CD4-positive, alpha-beta T cell (primary cell): ENCODE results near the gene ZC3HAV1L. TPM values are rescaled to one million over a fixed set of nuclear protein-coding genes. Genes with fewer than 3 reads are reported as not detected.

Experiments
- ATAC-seq: fragments of 200-7000 bp; cut with Tn5 transposase; one replicate; pipeline ENCODE4 v1.10.0; 2022; ENCODE audit warnings: mild to moderate bottlenecking; ENCODE audit not compliant: poor library complexity
- CTCF ChIA-PET: fragments of 350-600 bp; sonication (Branson Sonifier 250); formaldehyde crosslinking; loops from one replicate; lab custom pipeline; 2021; ENCODE audit warnings: antibody characterized with exemption, inconsistent platforms; lab: Charles Lee
- POLR2A ChIA-PET: fragments of 350-600 bp; sonication (Branson Sonifier 250); formaldehyde crosslinking; loops from one replicate; lab custom pipeline; 2021; ENCODE audit warnings: antibody characterized with exemption, inconsistent platforms; lab: Charles Lee
- DNase-seq, 14 experiments: peaks; one replicate each; pipeline ENCODE4 v3.0.0-alpha.2; 2013 to 2020; ENCODE audit warnings: mixed read lengths in 2 of 14
- H3K27ac ChIP-seq, 2 donors: one replicate each; pipeline versions ENCODE4 v1.5.1 to v1.7.0; 2013; ENCODE audit warnings: low read length in 2 of 2, low read depth in 1 of 2, mild to moderate bottlenecking in 1 of 2
- H3K27me3 ChIP-seq, 2 experiments: 1 replicate in 1 of 2; 2 replicates in 1 of 2; pipeline versions ENCODE4 v1.6.1 to v1.7.0; 2013; ENCODE audit warnings: low read length in 2 of 2, control low read depth in 1 of 2, mild to moderate bottlenecking in 1 of 2, moderate library complexity in 1 of 2; ENCODE audit not compliant: insufficient read depth in 2 of 2, control insufficient read depth in 1 of 2
- H3K36me3 ChIP-seq: one replicate; pipeline ENCODE4 v1.6.1; 2013; ENCODE audit warnings: low read length, control low read depth; ENCODE audit not compliant: insufficient read depth
- H3K4me1 ChIP-seq: one replicate; pipeline ENCODE4 v1.6.1; 2013; ENCODE audit warnings: low read length, control low read depth; ENCODE audit not compliant: insufficient read depth
- H3K4me3 ChIP-seq: one replicate; pipeline ENCODE4 v1.5.1; 2013; ENCODE audit warnings: mild to moderate bottlenecking, low read length, moderate library complexity
- H3K9me3 ChIP-seq, 2 experiments: 1 replicate in 1 of 2; 2 replicates in 1 of 2; pipeline versions ENCODE4 v1.6.1 to v1.7.0; 2013; ENCODE audit warnings: low read length in 2 of 2, mild to moderate bottlenecking in 2 of 2, control low read depth in 1 of 2, moderate library complexity in 1 of 2; ENCODE audit not compliant: control insufficient read depth in 1 of 2, insufficient read depth in 1 of 2
- H3K27ac Mint-ChIP-seq: one replicate; pipeline ENCODE4 v1.8.0; 2020; ENCODE audit warnings: mixed read lengths
- H3K27me3 Mint-ChIP-seq: one replicate; pipeline ENCODE4 v1.8.0; 2021; ENCODE audit warnings: mixed read lengths
- H3K36me3 Mint-ChIP-seq: one replicate; pipeline ENCODE4 v1.8.0; 2021; ENCODE audit warnings: low read depth, mixed read lengths
- H3K4me1 Mint-ChIP-seq: one replicate; pipeline ENCODE4 v1.8.0; 2021; ENCODE audit warnings: low read depth, mixed read lengths
- H3K4me3 Mint-ChIP-seq: one replicate; pipeline ENCODE4 v1.8.0; 2020; ENCODE audit warnings: mild to moderate bottlenecking, mixed read lengths
- H3K9me3 Mint-ChIP-seq: one replicate; pipeline ENCODE4 v1.8.0; 2020; ENCODE audit warnings: mixed read lengths
- intact Hi-C, 2 experiments: fragments of 100-400 bp; cut with DNase I in 1 of 2; cut with micrococcal nuclease in 1 of 2; formaldehyde crosslinking; loops; one replicate each; pipeline versions ENCODE4 v1.15.1 to v1.9.0; 2023 to 2025; cut with DNase I, micrococcal nuclease
- polyA plus RNA-seq, 2 donors: library from polyadenylated mRNA; unstranded; fragments of 120-200 nt; gene quantifications; one replicate each; pipeline ENCODE4 v1.2.1, GENCODE V29; 2013
- total RNA-seq, 174 experiments: library from RNA in 2 of 174; stranded (reverse) in 2 of 174; gene quantifications; one replicate each; pipeline ENCODE4 v1.2.3 and lab custom pipeline; 2021 to 2026
- TF ChIP-seq, protein P1 (sequence below): fragments of 200-600 bp; IDR thresholded peaks from one replicate; pipeline ENCODE4 v1.8.0; 2022; ENCODE audit warnings: antibody characterized with exemption, mild to moderate bottlenecking

The ZC3HAV1L gene, protein sequence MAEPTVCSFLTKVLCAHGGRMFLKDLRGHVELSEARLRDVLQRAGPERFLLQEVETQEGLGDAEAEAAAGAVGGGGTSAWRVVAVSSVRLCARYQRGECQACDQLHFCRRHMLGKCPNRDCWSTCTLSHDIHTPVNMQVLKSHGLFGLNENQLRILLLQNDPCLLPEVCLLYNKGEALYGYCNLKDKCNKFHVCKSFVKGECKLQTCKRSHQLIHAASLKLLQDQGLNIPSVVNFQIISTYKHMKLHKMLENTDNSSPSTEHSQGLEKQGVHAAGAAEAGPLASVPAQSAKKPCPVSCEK
- under 1 TPM; 0.44 to 0.50 TPM for total RNA-seq
- 1.2 TPM for polyA plus RNA-seq (2013, experiment 1 of 2)
- 0.79 TPM for polyA plus RNA-seq (2013, experiment 2 of 2)
- 0.23 to 19.8 (median 2.7) reads per million in 172 experiments for total RNA-seq (lab: John Stamatoyannopoulos, UW)

DNA sequence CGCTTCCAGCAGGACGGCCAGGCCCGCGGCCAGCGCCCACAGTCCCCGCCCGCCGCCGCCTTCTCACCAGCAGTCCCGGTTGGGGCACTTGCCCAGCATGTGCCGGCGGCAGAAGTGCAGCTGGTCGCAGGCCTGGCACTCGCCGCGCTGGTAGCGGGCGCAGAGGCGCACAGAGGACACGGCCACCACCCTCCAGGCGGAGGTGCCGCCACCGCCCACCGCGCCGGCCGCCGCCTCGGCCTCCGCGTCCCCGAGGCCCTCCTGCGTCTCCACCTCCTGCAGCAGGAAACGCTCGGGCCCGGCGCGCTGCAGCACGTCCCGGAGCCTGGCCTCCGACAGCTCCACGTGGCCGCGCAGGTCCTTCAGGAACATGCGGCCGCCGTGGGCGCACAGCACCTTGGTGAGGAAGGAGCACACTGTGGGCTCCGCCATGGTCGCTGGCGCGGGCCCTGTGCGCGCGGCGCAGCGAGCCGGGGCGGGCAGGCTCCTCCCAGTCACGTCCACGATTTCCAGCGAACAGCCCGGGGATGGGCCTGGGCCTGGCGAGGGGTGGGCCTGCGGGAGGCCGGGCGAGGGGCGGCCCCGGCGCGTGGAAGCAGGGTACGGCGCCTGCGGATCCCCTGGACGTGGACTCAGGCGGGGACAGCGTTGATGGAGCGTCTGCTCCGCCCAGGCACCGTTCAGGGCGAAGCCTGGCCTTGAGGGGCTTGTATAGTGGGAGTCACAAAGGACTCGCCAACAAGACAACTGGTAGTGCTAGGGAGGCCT, at the start of gene ZC3HAV1L:
ZC3HAV1L (minus strand) TSS at position 457 of the 768 bp plus-strand sequence; CDS start at position 432, 25 bp downstream.
- DNase-seq (peak in 9 of 14 experiments; percentile 5 to 56 (median 34)), ATAC-seq (peak; percentile 77)
- H3K4me3 ChIP-seq = peak within 1 kb of the TSS; percentile 45
- peaks cover 22% of the 10 kb centered on the region for H3K4me1 ChIP-seq
- H3K36me3 ChIP-seq = no peaks in the 10 kb centered on the region
- H3K4me3 Mint-ChIP-seq = peak within 1 kb of the TSS; percentile 88
- intact Hi-C loops = no loop called here
- H3K27ac Mint-ChIP-seq = no peak within 1 kb of the TSS
- H3K4me1 Mint-ChIP-seq = peaks cover 18% of the 10 kb centered on the region
- ChIA-PET POLR2A (interaction anchor here (1.0 to 3.5 kb wide), 4 partner anchors 10 to 67 kb away, joined by 3 to 23 read pairs (median 6); no protein-coding TSS in a partner anchor), CTCF (interaction anchor here (1.3 to 1.8 kb wide), 2 partner anchors 18 to 59 kb away, joined by 3 to 6 read pairs; no protein-coding TSS in a partner anchor)
- H3K27me3 Mint-ChIP-seq = no peaks in the 10 kb centered on the region
- no peaks in the 10 kb centered on the region for H3K27me3 ChIP-seq
- H3K9me3 Mint-ChIP-seq = no peaks in the 10 kb centered on the region
- H3K27ac ChIP-seq = no peak within 1 kb of the TSS
- H3K36me3 Mint-ChIP-seq = no peaks in the 10 kb centered on the region
- no peaks in the 10 kb centered on the region for H3K9me3 ChIP-seq
- TF ChIP-seq, protein P1, sequence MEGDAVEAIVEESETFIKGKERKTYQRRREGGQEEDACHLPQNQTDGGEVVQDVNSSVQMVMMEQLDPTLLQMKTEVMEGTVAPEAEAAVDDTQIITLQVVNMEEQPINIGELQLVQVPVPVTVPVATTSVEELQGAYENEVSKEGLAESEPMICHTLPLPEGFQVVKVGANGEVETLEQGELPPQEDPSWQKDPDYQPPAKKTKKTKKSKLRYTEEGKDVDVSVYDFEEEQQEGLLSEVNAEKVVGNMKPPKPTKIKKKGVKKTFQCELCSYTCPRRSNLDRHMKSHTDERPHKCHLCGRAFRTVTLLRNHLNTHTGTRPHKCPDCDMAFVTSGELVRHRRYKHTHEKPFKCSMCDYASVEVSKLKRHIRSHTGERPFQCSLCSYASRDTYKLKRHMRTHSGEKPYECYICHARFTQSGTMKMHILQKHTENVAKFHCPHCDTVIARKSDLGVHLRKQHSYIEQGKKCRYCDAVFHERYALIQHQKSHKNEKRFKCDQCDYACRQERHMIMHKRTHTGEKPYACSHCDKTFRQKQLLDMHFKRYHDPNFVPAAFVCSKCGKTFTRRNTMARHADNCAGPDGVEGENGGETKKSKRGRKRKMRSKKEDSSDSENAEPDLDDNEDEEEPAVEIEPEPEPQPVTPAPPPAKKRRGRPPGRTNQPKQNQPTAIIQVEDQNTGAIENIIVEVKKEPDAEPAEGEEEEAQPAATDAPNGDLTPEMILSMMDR = no peak

DNA sequence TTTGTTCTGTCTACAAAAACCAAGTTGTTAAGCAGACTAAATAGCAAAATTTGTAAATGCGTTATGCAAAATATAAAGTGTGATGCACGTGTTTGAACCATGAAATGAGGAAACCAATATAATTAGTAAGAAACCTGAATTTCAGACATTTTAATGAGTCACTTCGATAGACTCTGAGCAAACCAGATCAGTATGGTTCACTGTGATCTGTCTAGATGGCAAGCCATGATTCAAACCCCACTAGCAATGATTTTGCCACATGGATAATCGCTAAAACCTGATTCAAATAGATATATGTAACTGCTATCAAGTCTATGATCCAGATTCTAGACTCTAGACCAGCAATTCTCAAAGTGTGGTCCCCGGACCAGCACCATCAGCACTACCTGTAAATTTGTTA, 48.9 kb upstream of the ZC3HAV1L start:
- peak overlapping the region in 1 of 2 donors; percentile 37 for H3K27ac ChIP-seq
- H3K27ac Mint-ChIP-seq = peak overlapping the region; percentile 74
- ATAC-seq (no peak), DNase-seq (no peak)
- TF ChIP-seq, protein P1 = no peak
- POLR2A ChIA-PET = interaction anchor here (0.6 to 5.4 kb wide), 5 partner anchors 10 to 24 kb away, joined by 3 to 68 read pairs (median 3); no protein-coding TSS in a partner anchor
- H3K4me3 Mint-ChIP-seq = peak overlapping the region; percentile 40
- peaks cover 0 to 10% of the 10 kb centered on the region in 2 experiments for H3K9me3 ChIP-seq
- no peaks in the 10 kb centered on the region for H3K27me3 Mint-ChIP-seq
- H3K36me3 ChIP-seq = peaks cover 100% of the 10 kb centered on the region
- H3K27me3 ChIP-seq = no peaks in the 10 kb centered on the region
- intact Hi-C loops = loop anchor here in 1 of 2 experiments (1.0 kb wide), 1 partner anchor 11 kb away; no protein-coding TSS in a partner anchor
- peaks cover 100% of the 10 kb centered on the region for H3K36me3 Mint-ChIP-seq
- H3K4me1 ChIP-seq = peaks cover 90% of the 10 kb centered on the region
- CTCF ChIA-PET = interaction anchor here (2.2 kb wide), 1 partner anchor 10 kb away, joined by 19 read pairs; no protein-coding TSS in a partner anchor
- no peak overlapping the region for H3K4me3 ChIP-seq
- peaks cover 99% of the 10 kb centered on the region for H3K4me1 Mint-ChIP-seq
- H3K9me3 Mint-ChIP-seq = peaks cover 7% of the 10 kb centered on the region

DNA sequence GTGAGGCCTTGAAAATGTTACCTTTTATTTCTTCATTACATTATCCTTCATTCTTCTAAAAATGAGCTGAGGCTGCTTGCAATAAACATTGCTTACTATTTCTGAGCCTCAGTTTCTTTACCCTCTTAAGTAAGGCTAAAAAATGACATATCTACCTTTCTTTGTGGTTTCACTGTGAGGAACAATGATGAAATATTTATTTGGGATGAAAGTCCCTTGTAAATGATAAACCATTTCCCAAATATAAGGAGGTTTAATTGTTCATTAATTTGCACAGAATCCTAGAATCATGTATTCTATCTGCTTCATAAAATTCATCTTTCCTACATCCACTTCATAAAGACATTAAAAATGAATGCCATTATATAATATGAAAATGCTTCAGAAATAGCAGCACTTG, 45.7 kb upstream of the ZC3HAV1L start:
- ChIA-PET CTCF (interaction anchor here (0.8 to 2.3 kb wide), 4 partner anchors 14 to 46 kb away, joined by 3 to 8 read pairs (median 3); no protein-coding TSS in a partner anchor), POLR2A (interaction anchor here (0.6 to 6.2 kb wide), 4 partner anchors 12 to 29 kb away, joined by 5 to 60 read pairs (median 18); no protein-coding TSS in a partner anchor)
- H3K36me3 Mint-ChIP-seq = peaks cover 100% of the 10 kb centered on the region
- H3K27me3 Mint-ChIP-seq = no peaks in the 10 kb centered on the region
- Histone ChIP-seq H3K9me3 (peaks cover 0 to 3% of the 10 kb centered on the region in 2 experiments), H3K36me3 (peaks cover 99% of the 10 kb centered on the region), H3K27me3 (no peaks in the 10 kb centered on the region), H3K27ac (peak overlapping the region in 1 of 2 donors; percentile 55), H3K4me3 (no peak overlapping the region), H3K4me1 (peaks cover 78% of the 10 kb centered on the region)
- ATAC-seq (no peak), DNase-seq (no peak)
- H3K4me3 Mint-ChIP-seq = peak overlapping the region; percentile 21
- H3K27ac Mint-ChIP-seq = peak overlapping the region; percentile 76
- no peaks in the 10 kb centered on the region for H3K9me3 Mint-ChIP-seq
- intact Hi-C loops = no loop called here
- H3K4me1 Mint-ChIP-seq = peaks cover 86% of the 10 kb centered on the region
- TF ChIP-seq, protein P1 = peak; percentile 1
